Measurements from ENCODE around the gene LETM1.

Gene LETM1

DNA sequence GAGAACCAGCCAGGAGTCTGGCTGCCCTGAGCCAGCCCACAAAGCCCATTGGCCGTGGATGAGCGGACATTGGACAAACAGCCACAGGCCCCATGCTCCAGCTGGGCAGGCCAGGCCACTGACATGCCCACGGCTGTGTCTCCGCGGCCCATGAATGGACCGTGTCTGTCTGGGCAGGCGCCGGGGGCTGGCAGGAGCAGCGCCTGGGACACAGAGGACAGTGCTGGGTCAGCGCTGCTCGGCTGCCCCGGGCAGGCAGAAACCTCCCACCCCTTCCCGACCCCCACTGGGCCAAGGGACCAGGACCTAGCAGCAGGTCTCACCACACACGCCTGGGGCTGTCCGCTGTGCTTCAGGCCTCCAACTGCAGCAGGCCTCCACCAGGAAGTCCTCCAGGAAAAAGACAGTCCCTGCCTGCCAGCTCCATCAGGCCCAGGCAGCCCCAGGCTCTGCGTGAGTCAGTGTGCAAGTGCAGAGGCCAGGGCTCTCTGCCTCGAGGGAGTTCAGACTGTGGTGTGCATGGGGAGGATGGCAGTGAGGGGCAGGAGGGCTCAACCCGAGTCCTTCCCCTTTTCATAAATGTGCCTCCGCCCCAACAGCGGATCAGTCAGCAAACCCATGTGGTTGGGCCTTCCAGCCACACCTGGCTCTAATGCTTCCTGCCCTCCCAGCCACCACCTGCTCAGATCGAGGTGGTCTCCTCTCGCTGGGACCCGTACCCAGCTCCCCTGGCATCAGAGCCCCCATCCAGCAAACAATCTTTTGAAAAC, 80.0 kb downstream of the LETM1 start:
- DNase-seq, result no peak

DNA sequence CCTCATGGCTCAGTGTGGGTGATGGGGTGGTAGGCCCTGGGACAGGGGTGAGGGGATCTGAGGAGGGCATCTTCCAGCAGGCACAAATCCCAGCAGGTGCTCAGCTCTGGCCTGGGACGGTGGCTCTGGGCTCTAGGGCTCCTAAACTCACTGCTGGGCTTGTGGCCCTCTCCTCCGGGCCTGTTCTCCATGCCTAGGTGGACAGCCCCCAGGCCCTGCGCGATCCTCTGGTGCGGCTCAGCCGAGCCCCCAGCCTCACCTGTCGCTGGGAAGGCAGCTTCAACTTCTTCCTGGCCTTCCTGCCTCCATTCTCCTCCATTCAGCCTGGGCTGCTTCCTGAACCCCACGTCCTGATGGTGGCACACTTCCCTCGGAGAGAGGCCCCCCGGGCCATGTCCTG, 82.2 kb downstream of the LETM1 start:
- DNase-seq, result no peak

DNA sequence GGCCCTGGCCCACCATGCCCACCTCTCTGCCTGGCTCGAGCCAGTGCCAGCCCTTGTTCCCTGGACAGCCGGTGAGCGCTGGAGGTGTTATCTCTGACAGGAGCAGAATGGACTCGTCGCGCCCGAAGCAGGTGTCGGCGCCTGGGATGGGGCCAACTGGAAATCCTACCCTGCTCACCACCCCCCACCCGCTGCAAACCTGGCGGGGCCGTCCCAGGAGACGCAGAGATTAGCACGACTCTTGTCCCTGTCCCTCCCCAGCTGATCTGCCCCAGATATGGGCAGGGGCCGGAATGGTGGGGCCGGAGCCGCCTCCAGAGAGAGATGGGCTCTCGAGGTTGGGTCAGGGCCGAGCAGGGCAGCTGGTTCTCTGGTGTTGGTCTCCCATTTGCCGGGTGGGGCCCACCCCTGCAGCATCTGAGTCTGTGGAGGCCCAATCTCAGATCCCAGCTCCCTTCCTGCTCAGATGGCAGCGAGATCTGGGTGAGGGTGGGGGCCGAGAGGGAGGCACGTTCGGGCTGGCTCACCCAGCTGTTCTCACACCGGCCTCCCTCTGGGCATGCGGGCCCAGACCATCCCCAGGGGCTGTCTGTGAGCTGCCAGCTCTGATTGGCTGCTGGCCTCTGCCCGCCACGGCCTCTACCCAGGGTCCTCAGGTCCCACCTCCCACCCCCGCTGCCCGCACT, 83.0 kb downstream of the LETM1 start:
- no peak for DNase-seq

DNA sequence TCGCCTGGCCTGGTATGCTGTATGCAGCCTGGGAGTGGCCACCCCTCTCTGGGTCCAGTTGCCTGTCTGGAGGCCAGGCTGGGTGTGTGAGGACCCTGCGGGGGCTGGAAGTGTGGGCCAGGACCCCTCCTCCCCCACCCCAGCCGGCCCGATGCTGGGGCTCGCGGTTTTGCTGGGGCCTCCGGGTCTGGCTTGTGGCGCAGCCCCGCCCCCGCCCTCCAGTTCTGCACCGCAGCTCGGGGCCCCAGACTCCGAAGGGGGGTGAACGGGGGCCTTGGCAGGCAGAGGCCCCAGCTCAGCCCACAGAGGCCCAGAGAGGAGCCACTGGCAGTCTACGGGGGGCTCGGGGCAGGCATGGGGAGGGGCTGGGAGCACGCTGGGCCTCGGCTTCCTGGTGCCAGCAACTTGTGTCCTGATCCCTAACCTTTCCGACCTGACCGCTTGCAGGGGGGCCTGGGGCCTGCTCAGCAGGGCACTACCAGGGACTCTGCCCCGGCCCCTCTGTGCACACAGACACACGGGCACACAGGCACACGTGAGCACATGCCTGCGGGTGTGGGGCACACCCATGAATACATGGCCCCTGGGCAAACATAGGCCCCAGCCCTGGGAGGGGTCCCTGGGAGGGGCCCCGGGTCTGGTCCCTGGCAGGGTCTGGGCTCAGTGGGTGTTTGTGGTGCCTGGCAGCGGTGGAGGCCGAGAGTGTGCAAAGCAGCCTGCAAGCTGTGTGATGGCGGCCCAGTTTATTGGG, 84.2 kb downstream of the LETM1 start:
- DNase-seq, result no peak

DNA sequence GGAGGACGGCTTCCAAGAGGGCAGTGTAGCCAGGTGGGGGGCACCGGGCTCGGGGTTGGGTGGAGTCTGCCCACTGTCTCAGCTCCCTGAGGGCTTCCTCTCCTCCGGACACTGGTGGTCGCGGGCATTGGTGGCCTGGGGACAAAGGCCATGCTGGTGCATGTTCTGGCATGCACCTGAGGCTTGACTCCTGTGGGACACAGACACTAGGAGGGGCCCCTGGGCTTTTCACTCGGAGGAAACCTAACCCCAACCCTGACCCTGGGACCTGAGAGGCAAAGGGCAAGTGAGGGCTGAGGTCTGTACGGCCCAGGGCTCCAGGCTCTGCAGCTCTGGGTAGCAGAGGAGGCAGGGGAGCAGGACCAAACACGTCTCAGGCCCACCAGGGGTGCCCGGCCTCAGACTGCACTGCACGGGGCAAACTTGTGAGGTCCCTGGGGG, 85.1 kb downstream of the LETM1 start:
- no peak for DNase-seq

DNA sequence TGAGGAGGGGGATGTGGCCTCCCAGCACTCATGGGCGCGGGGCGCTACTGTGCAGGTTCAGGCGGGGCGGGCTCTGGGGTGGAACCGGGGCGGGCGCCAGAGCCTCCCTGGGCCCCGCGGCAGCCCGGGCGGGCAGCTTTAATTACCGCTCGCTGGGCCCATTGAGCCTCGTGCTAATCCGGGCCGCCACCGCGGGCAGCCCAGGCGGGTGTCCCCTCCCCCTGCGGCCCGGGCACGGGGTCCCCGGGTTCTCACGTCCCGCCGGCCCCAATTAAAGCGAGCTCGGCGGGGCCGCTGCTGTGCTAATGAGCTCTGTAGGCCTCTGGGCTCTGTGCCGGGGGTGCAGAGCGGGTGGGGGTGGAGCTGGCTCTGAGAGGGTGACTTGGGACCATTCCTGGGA, 85.7 kb downstream of the LETM1 start:
- no peak for DNase-seq

DNA sequence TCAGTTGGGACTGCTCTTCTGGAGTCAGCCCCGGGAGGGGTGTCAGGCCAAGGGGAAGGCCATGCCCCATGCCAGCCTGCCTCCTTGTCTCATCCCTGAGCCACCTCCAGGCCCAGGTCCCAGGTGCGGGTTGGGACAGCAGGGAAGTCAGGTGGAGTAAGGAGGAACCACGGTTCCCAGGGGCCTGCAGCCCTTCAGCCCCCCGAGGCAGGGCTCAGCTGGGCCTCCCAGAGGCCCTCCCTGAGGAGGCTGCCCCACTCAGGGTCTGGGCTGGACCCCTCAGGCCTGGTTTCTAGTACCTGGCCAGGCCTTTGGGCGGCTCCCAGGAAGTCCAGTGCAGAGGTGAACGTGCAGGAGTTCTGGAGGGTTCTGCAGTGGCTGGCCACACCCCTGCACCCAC, 86.3 kb downstream of the LETM1 start:
- DNase-seq, result no peak

DNA sequence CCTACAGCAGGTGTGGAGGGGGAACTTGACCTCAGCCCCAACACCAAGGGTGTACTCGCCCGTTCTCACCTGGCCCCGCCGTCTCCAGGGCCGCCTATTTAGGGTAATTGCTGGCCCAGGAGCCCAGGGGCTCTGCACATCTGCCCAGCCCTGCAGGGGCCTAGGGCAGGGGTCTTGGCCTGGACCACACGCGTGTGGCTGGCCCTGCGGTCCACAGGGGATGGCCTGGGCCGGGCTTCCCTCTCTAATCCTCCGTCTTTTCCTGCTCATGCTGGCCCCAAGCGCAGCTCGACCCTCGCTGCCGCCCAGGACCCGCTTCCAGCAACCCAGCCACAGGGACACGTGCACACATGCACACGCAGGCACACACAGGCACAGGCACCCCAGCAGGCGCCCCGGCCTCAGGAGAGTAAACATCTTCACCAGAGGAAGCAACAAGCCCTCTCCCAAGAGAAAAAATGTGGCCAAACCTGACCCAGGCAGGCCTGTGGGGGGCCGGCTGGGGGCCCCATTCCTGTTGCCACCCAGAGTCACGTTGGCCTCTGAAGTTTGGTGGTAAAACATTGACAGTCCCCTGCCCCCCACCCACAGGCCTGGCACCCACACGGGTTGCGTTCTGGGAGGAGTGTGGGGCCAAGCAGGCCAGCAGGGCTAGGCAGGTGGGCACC, 87.5 kb downstream of the LETM1 start:
- no peak for DNase-seq

DNA sequence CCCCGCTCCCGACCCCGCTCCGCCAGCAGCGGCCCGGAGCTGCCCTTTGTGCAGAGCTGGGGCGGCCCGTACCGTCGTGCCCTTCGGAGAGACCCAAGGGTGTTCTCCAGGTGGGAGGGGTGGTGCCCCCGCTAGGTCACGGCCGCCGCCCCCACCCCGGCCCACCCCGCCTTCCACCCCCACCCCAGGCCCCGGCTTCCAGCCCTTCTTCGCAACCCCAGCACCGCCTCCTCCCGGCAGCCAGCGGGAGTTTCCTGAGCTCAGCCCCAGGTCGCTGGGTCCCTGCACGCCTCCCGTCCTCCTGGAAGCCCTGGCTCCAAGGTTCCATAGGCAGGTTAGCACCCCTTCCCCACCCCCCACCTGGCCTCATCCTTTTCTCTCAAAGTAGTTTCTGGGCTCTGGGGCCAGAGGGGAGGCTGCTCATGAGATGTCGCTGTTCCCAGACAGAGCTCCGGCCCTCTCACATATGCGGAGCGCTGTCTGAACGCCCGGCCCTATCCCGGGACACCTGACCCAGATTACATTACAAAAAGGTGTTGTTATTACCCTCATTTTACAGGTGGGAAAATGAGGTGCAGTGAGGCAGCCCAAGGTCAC, 88.1 kb downstream of the LETM1 start:
- DNase-seq, result peak; percentile 20

DNA sequence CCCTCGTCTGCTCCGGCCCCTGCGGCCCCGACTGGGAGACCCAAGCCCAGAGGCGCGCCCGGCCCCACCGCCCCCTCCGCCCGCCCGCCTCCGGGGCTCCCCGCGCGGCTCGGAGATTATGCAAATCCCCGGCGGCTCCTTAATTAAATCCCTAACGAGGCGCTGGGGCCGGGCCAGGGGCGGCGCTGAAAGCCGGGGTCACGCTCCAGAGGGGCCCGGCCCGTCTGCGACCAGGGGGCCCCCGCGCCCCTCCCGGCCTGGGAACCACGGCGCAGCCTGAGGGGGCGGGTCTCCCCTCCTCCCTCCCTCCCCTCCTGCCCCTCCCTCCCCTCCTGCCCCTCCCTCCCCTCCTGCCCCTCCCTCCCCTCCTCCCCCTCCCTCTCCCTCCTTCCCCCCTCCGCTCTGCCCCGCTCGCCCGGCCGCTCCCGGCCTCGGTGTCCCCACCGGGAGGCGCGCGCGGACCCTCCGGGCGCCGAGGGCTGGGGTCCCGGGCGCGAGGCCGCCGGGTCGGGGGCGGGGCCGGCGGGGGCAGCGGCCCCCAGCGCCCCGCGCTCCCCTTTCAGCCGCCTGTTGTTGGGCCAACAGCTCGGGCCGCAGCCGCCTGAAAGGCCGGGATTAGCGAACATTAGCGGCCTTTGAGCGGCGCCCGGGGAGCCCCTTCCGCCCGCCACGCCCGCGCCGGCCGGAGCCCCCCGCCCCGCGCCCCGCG, 88.7 kb downstream of the LETM1 start:
- no peak for DNase-seq

DNA sequence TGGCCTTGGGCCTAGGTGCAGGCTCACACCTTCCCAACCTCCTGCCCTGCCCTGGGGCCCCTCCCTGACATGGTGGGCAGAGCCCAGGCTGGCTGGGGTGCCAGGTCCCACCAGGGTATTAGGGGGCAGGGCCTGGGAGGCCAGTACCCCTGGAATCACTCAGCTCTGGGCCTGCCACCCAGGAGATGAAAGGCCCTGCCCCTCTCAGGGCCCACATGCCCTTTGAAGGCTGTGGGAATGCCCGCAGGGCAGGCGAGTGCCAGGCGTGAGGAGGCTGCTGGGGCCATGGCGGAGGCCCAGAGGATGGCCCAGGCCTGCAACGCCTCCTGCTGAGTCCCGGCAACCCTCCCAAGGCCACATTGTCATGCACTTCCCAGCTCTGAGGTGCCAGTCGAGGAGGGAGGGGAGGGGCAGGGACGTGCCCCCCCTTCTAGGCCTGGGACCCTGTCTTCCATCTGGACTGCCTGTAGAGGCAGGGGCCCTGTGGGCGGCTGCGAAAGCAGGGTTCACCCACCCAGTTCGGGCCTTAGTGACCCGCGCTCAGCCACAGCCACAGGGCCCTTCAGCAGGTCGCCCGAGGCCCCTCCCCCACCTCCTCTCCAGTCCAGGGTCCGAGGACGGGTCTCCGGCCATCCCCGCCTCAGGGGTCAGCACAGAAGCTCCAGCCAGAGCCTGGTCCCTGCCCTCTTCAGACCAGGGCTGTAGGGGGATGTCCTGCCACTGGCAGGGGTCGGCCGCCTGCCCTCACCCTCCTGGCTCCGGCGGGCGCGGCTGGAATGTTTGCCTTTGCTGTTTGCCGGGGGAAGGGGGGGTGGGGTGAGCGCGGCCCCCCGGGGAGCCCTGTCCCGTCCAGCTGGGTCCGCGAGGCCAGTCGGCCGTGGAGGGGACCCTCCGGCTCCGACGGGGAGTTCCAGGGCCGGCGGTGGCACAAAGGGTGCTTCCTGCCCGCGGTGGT, 89.6 kb downstream of the LETM1 start:
- no peak for DNase-seq

DNA sequence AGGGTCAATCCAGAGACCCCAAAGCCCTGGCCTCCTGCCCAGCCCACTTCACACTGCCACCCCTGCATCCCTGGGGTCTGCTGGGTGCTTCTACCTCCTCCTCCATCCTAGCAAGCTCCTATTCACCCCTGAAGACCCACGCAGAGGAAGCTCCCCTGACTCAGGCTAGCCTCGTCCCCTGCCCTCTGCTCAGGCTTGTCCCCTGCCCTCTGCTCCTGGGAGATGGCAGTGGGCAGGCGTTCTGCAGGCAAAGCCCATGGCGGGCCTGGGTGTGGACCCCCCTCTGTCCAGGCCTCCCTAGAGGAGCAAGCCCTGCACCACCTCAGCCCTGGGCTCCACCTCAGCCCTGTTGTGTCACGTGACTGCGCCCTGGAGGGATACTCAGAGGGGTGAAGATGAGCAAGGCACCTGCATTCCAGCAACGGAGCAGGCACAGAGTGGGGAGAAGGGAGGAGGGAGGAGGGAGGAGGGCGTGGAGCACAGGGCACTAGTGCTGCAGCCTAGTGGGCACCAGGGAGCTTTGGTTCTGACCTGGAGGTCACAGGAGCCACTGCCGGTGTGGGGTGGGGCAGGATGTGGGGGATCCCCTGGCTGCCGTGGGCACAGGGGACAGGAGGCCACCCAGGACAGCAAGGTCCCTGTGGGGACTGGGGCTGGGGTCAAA, 90.4 kb downstream of the LETM1 start:
- no peak for DNase-seq

DNA sequence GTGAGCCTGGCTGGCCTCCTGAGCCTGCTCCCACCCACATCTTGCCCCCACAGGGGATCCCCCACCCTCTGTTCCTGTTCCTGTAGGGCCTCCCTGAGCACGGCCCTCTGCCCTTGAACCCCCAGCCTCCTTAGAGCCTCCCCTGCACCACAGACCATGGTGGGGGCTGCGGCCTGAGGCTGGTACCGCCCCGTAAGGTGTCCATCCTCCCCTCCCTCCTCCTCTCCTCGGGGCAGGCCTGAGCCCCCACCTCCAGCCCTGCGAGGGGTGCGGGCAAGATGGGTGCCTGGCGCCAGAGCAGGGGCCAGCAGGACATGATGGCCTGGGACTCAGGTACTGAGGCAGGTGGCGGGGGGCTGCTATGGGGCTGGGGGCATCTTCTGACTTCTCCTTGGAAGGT, 91.3 kb downstream of the LETM1 start:
- DNase-seq, result no peak

DNA sequence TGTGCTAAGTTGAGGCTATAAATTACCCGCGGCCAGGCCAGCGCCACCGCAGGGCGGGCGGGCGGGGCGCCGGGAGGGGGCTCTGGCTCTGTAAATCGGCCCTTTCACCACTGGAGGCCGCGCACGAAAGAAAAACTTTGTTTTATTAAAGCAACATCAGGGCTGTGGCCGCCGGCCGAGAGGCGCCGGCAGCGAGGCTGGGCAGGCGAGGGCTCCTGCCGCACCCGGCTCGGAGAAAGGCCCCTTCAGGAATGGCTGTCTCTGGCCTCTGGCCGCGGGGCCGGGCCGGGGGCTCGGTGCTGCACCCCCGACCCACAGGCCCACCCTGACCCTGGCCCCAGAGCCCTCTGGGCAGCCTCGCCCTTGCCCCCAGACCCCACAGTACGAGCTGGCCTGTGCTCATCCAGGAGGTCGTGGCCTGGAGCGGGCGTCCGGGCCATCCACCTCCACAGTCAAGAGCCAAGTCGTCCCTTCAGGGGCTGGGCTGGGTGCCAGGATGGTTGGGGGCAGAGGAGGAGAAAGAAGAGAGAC, 92.3 kb downstream of the LETM1 start:
- no peak for DNase-seq

DNA sequence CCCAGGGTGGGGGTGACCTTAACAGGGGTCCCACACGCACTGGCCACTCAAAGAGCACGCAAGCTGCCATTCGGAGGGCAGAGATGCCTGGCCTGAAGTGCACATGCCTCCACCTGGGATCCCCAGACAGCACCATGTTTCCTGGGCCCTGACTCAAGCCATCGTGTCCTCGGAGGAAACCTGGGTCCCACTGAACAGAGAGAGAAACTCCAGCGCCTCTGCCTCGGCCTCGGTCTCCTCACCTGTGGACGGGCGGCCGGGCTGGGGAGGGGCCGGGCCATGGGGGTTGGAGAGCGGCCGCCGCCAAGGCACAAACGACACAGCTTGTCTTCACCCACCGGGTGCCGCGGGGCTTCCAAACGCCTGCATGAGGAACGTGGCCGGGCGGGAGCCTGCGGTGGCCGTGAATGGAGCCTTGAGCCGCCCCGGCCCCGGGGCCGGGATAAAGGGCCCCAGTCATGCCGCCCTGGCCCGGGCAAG, 92.8 kb downstream of the LETM1 start:
- DNase-seq, result no peak

DNA sequence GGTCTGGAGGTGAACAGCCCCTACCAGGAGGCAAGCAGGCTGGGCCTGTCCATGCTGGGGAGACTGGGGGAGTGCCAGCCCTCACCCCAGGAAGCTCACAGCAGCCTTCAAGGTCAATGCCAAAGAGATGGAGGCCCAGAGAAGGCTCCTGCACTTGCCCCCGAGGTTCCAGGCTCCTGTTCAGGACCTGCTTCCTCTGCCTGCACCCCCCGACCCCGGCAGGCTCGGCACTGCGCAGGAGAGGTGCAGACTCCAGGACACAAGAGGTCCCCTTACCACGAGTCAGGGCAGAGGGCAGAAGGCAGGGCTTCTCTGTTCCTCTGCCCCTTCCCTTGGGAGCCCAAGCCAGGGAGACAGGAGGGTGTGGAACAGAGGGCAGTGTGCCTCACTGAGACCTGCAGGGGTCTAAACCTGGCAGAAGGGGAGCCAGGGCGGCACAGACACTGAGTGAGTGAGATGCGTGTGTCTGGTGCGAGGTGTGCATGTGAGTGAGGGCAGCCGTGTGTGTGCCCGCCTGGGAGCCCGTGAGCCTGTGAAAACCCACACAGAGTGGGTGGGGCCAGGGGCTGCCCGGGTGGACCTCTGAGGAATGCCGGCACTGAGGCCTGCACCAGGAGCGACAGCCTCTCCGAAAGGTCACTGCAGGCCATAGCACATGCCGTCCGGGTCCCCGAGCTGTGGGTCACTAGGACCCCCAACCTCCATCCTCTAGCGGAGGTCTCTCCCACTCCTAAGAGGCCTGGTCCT, 93.5 kb downstream of the LETM1 start:
- DNase-seq, result no peak

All from activated CD4-positive, alpha-beta T cell treated with anti-CD3 and anti-CD28 coated beads, Interleukin-2, amount 50 U/mL, for 1 hour (primary cell).